ENCODE results near the gene ILDR1. TPM values are rescaled to one million over a fixed set of nuclear protein-coding genes. Genes with fewer than 3 reads are reported as not detected.
A peak's percentile ranks its signal among the peaks of the same experiment; 100 is the strongest.
"Not testable (repeated sequence)": the region's sequence is repeated elsewhere in the genome, so short reads cannot be mapped to it uniquely, and the experiment has no call there.

Gene ILDR1
- total RNA-seq, 1 donor from 2014 or later: 0.38 TPM

DNA sequence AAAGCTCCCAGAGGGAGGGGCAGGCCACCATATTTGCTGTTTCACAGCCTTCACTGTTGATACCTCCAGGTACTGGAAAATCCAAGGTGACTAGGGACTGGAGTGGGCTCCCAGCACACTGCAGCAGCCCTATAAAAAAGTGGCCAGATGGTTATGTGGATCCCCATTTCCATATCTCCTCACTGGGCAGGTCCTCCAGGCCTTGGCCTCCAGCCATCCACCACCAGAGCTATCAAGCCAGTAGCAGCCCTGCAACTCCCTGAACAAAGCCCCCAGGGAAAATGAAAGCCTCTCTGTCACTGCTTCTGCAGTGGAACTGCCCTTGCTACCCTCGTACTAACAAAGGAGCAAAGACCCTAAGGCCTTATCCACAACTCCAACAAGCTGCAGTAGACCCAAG, 58.4 kb downstream of the ILDR1 start:
- ATAC-seq (ENCODE audit: poor library complexity) (no peak), DNase-seq (no peak)
- intact Hi-C loops (cut with DNase I): no loop called here

- intact Hi-C loops (cut with DNase I): no loop called here
- no peak for DNase-seq
- ATAC-seq (ENCODE audit: poor library complexity): no peak
These were observed 59.6 kb downstream of the ILDR1 start for GRCh38 chr3:121962443-121962842.

- intact Hi-C loops (cut with DNase I): no loop called here
- no peak for DNase-seq
- ATAC-seq (ENCODE audit: poor library complexity): peak; percentile 78
These were observed 60.8 kb downstream of the ILDR1 start for GRCh38 chr3:121961283-121961682.

- DNase-seq (no peak), ATAC-seq (ENCODE audit: poor library complexity) (no peak)
- intact Hi-C loops (cut with DNase I): no loop called here
These were observed 63.2 kb downstream of the ILDR1 start for GRCh38 chr3:121958801-121959200.

DNA sequence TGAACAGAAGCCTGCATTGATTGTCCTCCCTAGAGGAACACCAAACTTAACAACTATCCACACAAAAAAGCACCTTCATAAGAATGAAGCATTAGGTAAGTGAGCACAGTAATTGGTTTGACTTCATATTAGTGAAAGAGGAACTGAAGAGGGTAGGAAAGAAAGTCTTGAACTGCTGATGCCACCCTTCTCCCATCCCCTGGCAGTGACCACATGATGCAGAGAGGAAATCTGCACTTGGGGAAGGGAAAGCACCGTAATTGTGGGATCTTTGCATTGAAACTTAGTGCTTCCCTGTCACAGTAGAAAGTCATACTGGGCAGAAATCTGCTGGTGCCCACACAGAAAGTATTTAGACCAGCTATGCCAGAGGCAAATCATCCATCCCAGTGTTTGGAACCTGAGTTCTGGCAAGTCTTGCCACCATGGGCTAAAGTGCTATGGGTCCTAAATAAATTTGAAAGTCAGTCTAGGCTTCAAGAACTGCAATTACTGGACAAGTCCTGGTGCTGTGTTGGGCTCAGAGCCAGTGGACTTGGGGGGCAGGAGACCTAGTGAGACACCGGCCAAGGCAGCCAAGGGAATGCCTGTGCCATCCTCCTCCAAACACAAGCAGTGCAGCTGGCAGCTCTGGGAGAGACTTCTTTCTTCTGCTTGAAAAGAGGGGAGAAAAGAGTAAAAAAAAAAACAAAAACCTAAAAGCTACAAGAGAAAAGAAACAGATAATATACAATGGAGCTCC, 64.2 kb downstream of the ILDR1 start:
- peak; percentile 70 for ATAC-seq (ENCODE audit: poor library complexity)
- intact Hi-C loops (cut with DNase I): no loop called here
- DNase-seq: no peak

DNA sequence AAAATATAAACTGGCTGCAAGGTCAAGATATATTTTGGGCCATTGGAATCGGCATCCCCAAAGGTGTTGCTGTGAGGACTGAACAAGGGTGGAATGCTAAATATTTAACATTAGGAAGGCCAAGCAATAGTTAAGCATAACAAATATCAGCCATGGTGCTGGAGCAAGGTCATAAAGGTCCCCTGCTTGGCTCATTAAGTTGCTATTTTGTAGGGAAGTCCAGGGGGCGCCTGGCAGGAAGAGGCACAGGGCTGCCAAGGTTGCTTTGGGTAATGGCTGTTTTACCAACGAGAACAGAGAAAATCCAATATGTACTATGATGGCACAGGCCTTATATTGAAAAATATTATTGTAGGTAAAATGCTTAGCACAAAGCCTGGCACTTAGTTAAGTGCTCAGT, 65.7 kb downstream of the ILDR1 start:
- intact Hi-C loops (cut with DNase I): no loop called here
- ATAC-seq (ENCODE audit: poor library complexity) (no peak), DNase-seq (no peak)

- intact Hi-C loops (cut with DNase I): no loop called here
- ATAC-seq (ENCODE audit: poor library complexity) (no peak), DNase-seq (no peak)
These were observed 70.6 kb downstream of the ILDR1 start for GRCh38 chr3:121951291-121951919.

GRCh38 chr3:121948641-121949040, 73.4 kb downstream of the ILDR1 start:
- DNase-seq (no peak), ATAC-seq (ENCODE audit: poor library complexity) (no peak)
- intact Hi-C loops (cut with DNase I): no loop called here

- ATAC-seq (ENCODE audit: poor library complexity) (no peak), DNase-seq (no peak)
- intact Hi-C loops (cut with DNase I): no loop called here
These were observed 78.6 kb downstream of the ILDR1 start for GRCh38 chr3:121943431-121943830.

- intact Hi-C loops (cut with DNase I): no loop called here
- DNase-seq (no peak), ATAC-seq (ENCODE audit: poor library complexity) (no peak)
These were observed 79.8 kb downstream of the ILDR1 start for GRCh38 chr3:121942116-121942786.

DNA sequence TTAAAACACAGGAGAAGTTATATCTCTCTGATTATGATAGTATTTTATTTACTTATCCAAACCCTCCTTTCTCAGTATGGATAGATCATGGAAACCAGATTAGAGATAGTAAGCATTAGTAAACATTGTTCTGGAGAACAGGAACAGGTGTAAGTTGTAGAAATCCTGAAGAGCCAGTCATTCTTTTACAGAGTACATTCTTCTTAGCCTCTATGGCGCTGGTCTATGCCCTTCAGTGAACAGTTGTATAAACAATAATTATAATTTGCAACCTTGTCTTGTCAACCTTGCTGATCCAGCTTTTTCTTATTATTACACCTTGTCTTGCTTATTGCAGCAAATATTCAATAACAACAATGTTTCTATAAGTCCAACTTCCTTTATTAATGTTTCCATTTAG, 80.5 kb downstream of the ILDR1 start:
- DNase-seq: no peak
- intact Hi-C loops (cut with DNase I): no loop called here
- no peak for ATAC-seq (ENCODE audit: poor library complexity)

DNA sequence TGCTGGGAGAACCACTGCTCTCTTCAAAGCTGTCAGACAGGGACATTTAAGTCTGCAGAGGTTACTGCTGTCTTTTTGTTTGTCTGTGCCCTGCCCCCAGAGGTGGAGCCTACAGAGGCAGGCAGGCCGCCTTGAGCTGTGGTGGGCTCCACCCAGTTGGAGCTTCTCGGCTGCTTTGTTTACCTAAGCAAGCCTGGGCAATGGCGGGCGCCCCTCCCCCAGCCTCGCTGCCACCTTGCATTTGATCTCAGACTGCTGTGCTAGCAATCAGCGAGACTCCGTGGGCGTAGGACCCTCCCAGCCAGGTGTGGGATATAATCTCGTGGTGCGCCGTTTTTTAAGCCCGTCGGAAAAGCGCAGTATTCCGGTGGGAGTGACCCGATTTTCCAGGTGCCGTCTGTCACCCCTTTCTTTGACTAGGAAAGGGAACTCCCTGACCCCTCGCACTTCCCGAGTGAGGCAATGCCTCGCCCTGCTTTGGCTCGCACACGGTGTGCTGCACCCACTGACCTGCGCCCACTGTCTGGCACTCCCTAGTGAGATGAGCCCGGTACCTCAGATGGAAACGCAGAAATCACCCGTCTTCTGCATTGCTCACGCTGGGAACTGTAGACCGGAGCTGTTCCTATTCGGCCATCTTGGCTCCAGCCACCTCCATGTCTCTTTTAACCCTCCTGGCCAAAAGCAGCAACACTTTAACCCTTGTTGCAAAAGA, 83.7 kb downstream of the ILDR1 start:
- DNase-seq; intact Hi-C loops (cut with DNase I); ATAC-seq (ENCODE audit: poor library complexity): not testable (repeated sequence)

Other genes starting within 250 kb of the ILDR1 start
- gene IQCB1, start 187.2 kb downstream of the ILDR1 start, total RNA-seq: 7.5 TPM
- 2.6 TPM for gene EAF2, start 187.0 kb downstream of the ILDR1 start, total RNA-seq
- 5.0 TPM for gene SLC15A2, start 127.8 kb downstream of the ILDR1 start, total RNA-seq
- 3.7 TPM for gene CD86, start 33.1 kb upstream of the ILDR1 start, total RNA-seq
- gene CASR, start 161.4 kb upstream of the ILDR1 start, total RNA-seq: not detected

All from Right ventricle myocardium superior (tissue), 1 donor.